ENCODE measurements around the gene HOXB3.

Gene HOXB3

GRCh38 chr17:48605409-48605919 lies 15.4 kb upstream of the HOXB3 start:
- Histone ChIP-seq H3K27ac (no peak overlapping the region), H3K4me3 (no peak overlapping the region)
- no peak for TF ChIP-seq CTCF (IDR thresholded peaks at IDR 0.05)
- no peak for DNase-seq (ENCODE audit: low spot score)

- no peak for TF ChIP-seq CTCF (IDR thresholded peaks at IDR 0.05)
- no peak within 1 kb of the TSS for H3K4me3 ChIP-seq
- DNase-seq (ENCODE audit: low spot score): no peak
- H3K27ac ChIP-seq: no peak within 1 kb of the TSS
Measured at GRCh38 chr17:48604770-48605329, 14.8 kb upstream of the HOXB3 start, which contains the start of gene HOXB6. TSS of gene HOXB6 (minus strand) at chr17:48604986. CDS start at chr17:48598150, 6,836 bp downstream.

- no peak for TF ChIP-seq CTCF (IDR thresholded peaks at IDR 0.05)
- no peak for DNase-seq (ENCODE audit: low spot score)
- Histone ChIP-seq H3K4me3 (no peak overlapping the region), H3K27ac (no peak overlapping the region)
Measured at GRCh38 chr17:48603959-48604769, 14.1 kb upstream of the HOXB3 start.

GRCh38 chr17:48601539-48602425 lies 11.7 kb upstream of the HOXB3 start:
- H3K4me3 ChIP-seq: no peak overlapping the region
- TF ChIP-seq CTCF (IDR thresholded peaks at IDR 0.05): no peak
- no peak overlapping the region for H3K27ac ChIP-seq
- DNase-seq (ENCODE audit: low spot score): no peak

GRCh38 chr17:48601207-48601538 lies 11.1 kb upstream of the HOXB3 start:
- Histone ChIP-seq H3K4me3 (no peak overlapping the region), H3K27ac (no peak overlapping the region)
- TF ChIP-seq CTCF (IDR thresholded peaks at IDR 0.05): no peak
- no peak for DNase-seq (ENCODE audit: low spot score)

GRCh38 chr17:48600244-48601098 lies 10.4 kb upstream of the HOXB3 start:
- no peak for TF ChIP-seq CTCF (IDR thresholded peaks at IDR 0.05)
- no peak overlapping the region for H3K4me3 ChIP-seq
- H3K27ac ChIP-seq: no peak overlapping the region
- DNase-seq (ENCODE audit: low spot score): no peak
